MCF 10A (cell line): ENCODE measurements around the gene AGTPBP1. TPM values are rescaled to one million over a fixed set of nuclear protein-coding genes. Genes with fewer than 3 reads are reported as not detected.

Source experiments
- BruUV-seq: library from RNA; stranded (reverse); fragments of 400-500 nt; replicated peaks from 2 replicates; lab custom pipeline; 2021; lab: Mats Ljungman, UMichigan
- CTCF ChIA-PET: fragments of 300-600 bp; sonication (Branson Sonifier 250); formaldehyde crosslinking; extraction: SDS; loops from one replicate; lab custom pipeline; 2021; ENCODE audit warnings: antibody characterized with exemption, inconsistent platforms; lab: Yijun Ruan, JAX
- POLR2A ChIA-PET: fragments of 300-600, 350-650 bp; sonication (Branson Sonifier 250); formaldehyde crosslinking; extraction: SDS; loops from one replicate; lab custom pipeline; 2020; ENCODE audit warnings: antibody characterized with exemption, inconsistent platforms; lab: Yijun Ruan, JAX
- DNase-seq: peaks from one replicate; pipeline ENCODE4 v3.0.0-alpha.2; 2018; ENCODE audit not compliant: unreplicated experiment
- H3K27ac Mint-ChIP-seq: one replicate; pipeline ENCODE4 v1.8.0; 2022; ENCODE audit warnings: mild to moderate bottlenecking, low read depth, mixed read lengths; ENCODE audit not compliant: unreplicated experiment
- H3K27me3 Mint-ChIP-seq: one replicate; pipeline ENCODE4 v1.8.0; 2022; ENCODE audit warnings: mixed read lengths; ENCODE audit not compliant: insufficient read depth, unreplicated experiment
- H3K36me3 Mint-ChIP-seq: one replicate; pipeline ENCODE4 v1.8.0; 2022; ENCODE audit warnings: mild to moderate bottlenecking, moderate library complexity, mixed read lengths; ENCODE audit not compliant: insufficient read depth, unreplicated experiment
- H3K4me1 Mint-ChIP-seq: one replicate; pipeline ENCODE4 v1.8.0; 2022; ENCODE audit warnings: mixed read lengths; ENCODE audit not compliant: insufficient read depth, unreplicated experiment
- H3K4me3 Mint-ChIP-seq: one replicate; pipeline ENCODE4 v1.8.0; 2022; ENCODE audit warnings: mild to moderate bottlenecking, moderate library complexity, mixed read lengths; ENCODE audit not compliant: unreplicated experiment
- H3K9me3 Mint-ChIP-seq: one replicate; pipeline ENCODE4 v1.8.0; 2022; ENCODE audit warnings: mixed read lengths; ENCODE audit not compliant: unreplicated experiment
- CTCF ChIP-seq: fragments of 200-600 bp; IDR thresholded peaks from one replicate; pipeline ENCODE4 v1.8.0; 2022; ENCODE audit warnings: antibody characterized with exemption, mild to moderate bottlenecking; ENCODE audit not compliant: unreplicated experiment
- intact Hi-C: fragments of 100-400 bp; cut with micrococcal nuclease; formaldehyde crosslinking; loops from 2 replicates; pipeline ENCODE4 v1.14.1; 2022
- total RNA-seq: library from RNA; stranded (reverse); gene quantifications from 2 replicates; pipeline ENCODE4 v1.2.3, GENCODE V29; 2022

AGTPBP1 gene
- total RNA-seq, 1 experiment from 2014 or later = 27.2 TPM

GRCh38 chr9:85737671-85738070 lies 4.1 kb downstream of the AGTPBP1 start:
- ChIA-PET POLR2A (interaction anchor here (0.9 kb wide), 1 partner anchor 9 kb away, joined by 5 read pairs; no protein-coding TSS in a partner anchor), CTCF (interaction anchor here (0.8 to 1.2 kb wide), 2 partner anchors 39 to 108 kb away, joined by 4 to 7 read pairs; no protein-coding TSS in a partner anchor)
- no TSS peak for BruUV-seq
- no peak overlapping the region for H3K27ac Mint-ChIP-seq
- TF ChIP-seq CTCF = no peak
- H3K27me3 Mint-ChIP-seq = no peaks in the 10 kb centered on the region
- no peaks in the 10 kb centered on the region for H3K4me1 Mint-ChIP-seq
- no peak for DNase-seq
- H3K4me3 Mint-ChIP-seq = no peak overlapping the region
- intact Hi-C loops = no loop called here
- H3K9me3 Mint-ChIP-seq = peaks cover 11% of the 10 kb centered on the region
- H3K36me3 Mint-ChIP-seq = no peaks in the 10 kb centered on the region

GRCh38 chr9:85730916-85731630 lies 10.7 kb downstream of the AGTPBP1 start:
- H3K4me1 Mint-ChIP-seq = no peaks in the 10 kb centered on the region
- H3K9me3 Mint-ChIP-seq = peaks cover 15% of the 10 kb centered on the region
- intact Hi-C loops = no loop called here
- no peaks in the 10 kb centered on the region for H3K27me3 Mint-ChIP-seq
- no TSS peak for BruUV-seq
- H3K4me3 Mint-ChIP-seq = no peak overlapping the region
- H3K27ac Mint-ChIP-seq = no peak overlapping the region
- DNase-seq = no peak
- H3K36me3 Mint-ChIP-seq = no peaks in the 10 kb centered on the region
- CTCF ChIA-PET = no interaction called here
- TF ChIP-seq CTCF = no peak
- POLR2A ChIA-PET = interaction anchor here (1.1 to 4.1 kb wide), 2 partner anchors 10 kb away, joined by 3 to 21 read pairs; partner anchors contain the start of gene AGTPBP1

- Mint-ChIP-seq H3K9me3 (peaks cover 15% of the 10 kb centered on the region), H3K27me3 (no peaks in the 10 kb centered on the region), H3K27ac (no peak overlapping the region), H3K4me3 (no peak overlapping the region), H3K36me3 (no peaks in the 10 kb centered on the region), H3K4me1 (no peaks in the 10 kb centered on the region)
- ChIA-PET CTCF (interaction anchor here (0.9 kb wide), 1 partner anchor 28 kb away, joined by 3 read pairs; no protein-coding TSS in a partner anchor), POLR2A (interaction anchor here (1.0 to 4.1 kb wide), 3 partner anchors 9 to 62 kb away, joined by 3 to 21 read pairs (median 3); partner anchors contain the start of gene AGTPBP1)
- BruUV-seq = no TSS peak
- intact Hi-C loops = no loop called here
- DNase-seq = peak; percentile 8
- no peak for TF ChIP-seq CTCF
These were observed 11.9 kb downstream of the AGTPBP1 start for GRCh38 chr9:85729882-85730281.

GRCh38 chr9:85727500-85727899 lies 14.3 kb downstream of the AGTPBP1 start:
- H3K27ac Mint-ChIP-seq = no peak overlapping the region
- BruUV-seq = no TSS peak

More at GRCh38 chr9:85727500-85727899, 14.3 kb downstream of the AGTPBP1 start:
- no peaks in the 10 kb centered on the region for H3K27me3 Mint-ChIP-seq
- H3K9me3 Mint-ChIP-seq = peaks cover 2% of the 10 kb centered on the region
- H3K4me3 Mint-ChIP-seq = no peak overlapping the region
- no peak for TF ChIP-seq CTCF
- ChIA-PET POLR2A (interaction anchor here (4.1 kb wide), 1 partner anchor 14 kb away, joined by 21 read pairs; the partner anchor contains the start of gene AGTPBP1), CTCF (interaction anchor here (1.1 kb wide), 1 partner anchor 29 kb away, joined by 4 read pairs; no protein-coding TSS in a partner anchor)
- intact Hi-C loops = no loop called here
- H3K36me3 Mint-ChIP-seq = no peaks in the 10 kb centered on the region
- H3K4me1 Mint-ChIP-seq = no peaks in the 10 kb centered on the region
- DNase-seq = no peak
